Calu3 (cell line): Measurements from ENCODE around the gene STRBP. TPM values are rescaled to one million over a fixed set of nuclear protein-coding genes. Genes with fewer than 3 reads are reported as not detected.

Experiments used
- BruUV-seq: library from RNA; stranded (reverse); fragments of 400-500 nt; replicated peaks from 2 replicates; lab custom pipeline; 2021; lab: Mats Ljungman, UMichigan
- CTCF ChIA-PET: fragments of 300-600 bp; sonication (Branson Sonifier 250); formaldehyde crosslinking; loops from one replicate; lab custom pipeline; 2022; ENCODE audit warnings: antibody characterized with exemption; lab: Charles Lee
- DNase-seq: peaks from one replicate; pipeline ENCODE4 v3.0.0; 2022
- H3K27ac Mint-ChIP-seq: one replicate; pipeline ENCODE4 v1.8.0; 2022; ENCODE audit warnings: mixed read lengths; ENCODE audit not compliant: unreplicated experiment
- H3K27me3 Mint-ChIP-seq: one replicate; pipeline ENCODE4 v1.8.0; 2022; ENCODE audit warnings: mixed read lengths; ENCODE audit not compliant: unreplicated experiment
- H3K36me3 Mint-ChIP-seq: one replicate; pipeline ENCODE4 v1.8.0; 2022; ENCODE audit warnings: mild to moderate bottlenecking, moderate library complexity, mixed read lengths; ENCODE audit not compliant: insufficient read depth, unreplicated experiment
- H3K4me1 Mint-ChIP-seq: one replicate; pipeline ENCODE4 v1.8.0; 2022; ENCODE audit warnings: mild to moderate bottlenecking, low read depth, mixed read lengths; ENCODE audit not compliant: unreplicated experiment
- H3K4me3 Mint-ChIP-seq: one replicate; pipeline ENCODE4 v1.8.0; 2022; ENCODE audit warnings: mild to moderate bottlenecking, low read depth, moderate library complexity, mixed read lengths; ENCODE audit not compliant: unreplicated experiment
- H3K9me3 Mint-ChIP-seq: one replicate; pipeline ENCODE4 v1.8.0; 2022; ENCODE audit warnings: low read depth, mixed read lengths; ENCODE audit not compliant: unreplicated experiment
- intact Hi-C: fragments of 100-400 bp; cut with micrococcal nuclease; formaldehyde crosslinking; loops from one replicate; pipeline ENCODE4 v1.10.0; 2022; ENCODE audit not compliant: unreplicated experiment
- total RNA-seq: library from RNA; stranded (reverse); gene quantifications from 2 replicates; pipeline ENCODE4 v1.2.3, GENCODE V29; 2022
- TF ChIP-seq, protein P1 (sequence below): fragments of 200-600 bp; IDR thresholded peaks from one replicate; pipeline ENCODE4 v1.8.0; 2022; ENCODE audit warnings: antibody characterized with exemption; ENCODE audit not compliant: unreplicated experiment

Gene STRBP
- total RNA-seq, 1 experiment from 2014 or later, result 27.3 TPM

DNA sequence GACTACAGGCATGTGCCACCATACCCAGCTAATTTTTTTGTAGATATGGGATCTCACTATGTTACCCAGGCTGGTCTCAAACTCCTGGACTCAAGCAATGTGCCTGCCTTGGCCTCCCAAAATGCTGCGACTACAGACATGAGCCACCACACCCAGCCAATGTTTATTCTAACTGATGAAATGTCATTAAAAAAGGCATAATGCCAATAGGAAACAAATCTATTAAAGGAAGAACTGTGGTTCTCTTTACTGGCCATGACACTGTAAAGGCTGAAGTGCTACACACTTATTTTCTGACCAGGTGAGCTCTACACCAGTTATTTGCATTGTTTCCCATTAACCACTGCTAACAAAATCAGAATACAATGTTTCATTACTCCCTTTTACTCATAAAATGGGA lies 106.0 kb downstream of the STRBP start:
- no peak for DNase-seq
- TF ChIP-seq, protein P1, sequence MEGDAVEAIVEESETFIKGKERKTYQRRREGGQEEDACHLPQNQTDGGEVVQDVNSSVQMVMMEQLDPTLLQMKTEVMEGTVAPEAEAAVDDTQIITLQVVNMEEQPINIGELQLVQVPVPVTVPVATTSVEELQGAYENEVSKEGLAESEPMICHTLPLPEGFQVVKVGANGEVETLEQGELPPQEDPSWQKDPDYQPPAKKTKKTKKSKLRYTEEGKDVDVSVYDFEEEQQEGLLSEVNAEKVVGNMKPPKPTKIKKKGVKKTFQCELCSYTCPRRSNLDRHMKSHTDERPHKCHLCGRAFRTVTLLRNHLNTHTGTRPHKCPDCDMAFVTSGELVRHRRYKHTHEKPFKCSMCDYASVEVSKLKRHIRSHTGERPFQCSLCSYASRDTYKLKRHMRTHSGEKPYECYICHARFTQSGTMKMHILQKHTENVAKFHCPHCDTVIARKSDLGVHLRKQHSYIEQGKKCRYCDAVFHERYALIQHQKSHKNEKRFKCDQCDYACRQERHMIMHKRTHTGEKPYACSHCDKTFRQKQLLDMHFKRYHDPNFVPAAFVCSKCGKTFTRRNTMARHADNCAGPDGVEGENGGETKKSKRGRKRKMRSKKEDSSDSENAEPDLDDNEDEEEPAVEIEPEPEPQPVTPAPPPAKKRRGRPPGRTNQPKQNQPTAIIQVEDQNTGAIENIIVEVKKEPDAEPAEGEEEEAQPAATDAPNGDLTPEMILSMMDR, result no peak
- H3K36me3 Mint-ChIP-seq, result no peaks in the 10 kb centered on the region
- BruUV-seq, result no TSS peak
- no peak overlapping the region for H3K27ac Mint-ChIP-seq
- intact Hi-C loops, result no loop called here
- CTCF ChIA-PET, result no interaction called here
- H3K4me3 Mint-ChIP-seq, result no peak overlapping the region
- H3K9me3 Mint-ChIP-seq, result no peaks in the 10 kb centered on the region
- no peaks in the 10 kb centered on the region for H3K4me1 Mint-ChIP-seq
- H3K27me3 Mint-ChIP-seq, result no peaks in the 10 kb centered on the region

DNA sequence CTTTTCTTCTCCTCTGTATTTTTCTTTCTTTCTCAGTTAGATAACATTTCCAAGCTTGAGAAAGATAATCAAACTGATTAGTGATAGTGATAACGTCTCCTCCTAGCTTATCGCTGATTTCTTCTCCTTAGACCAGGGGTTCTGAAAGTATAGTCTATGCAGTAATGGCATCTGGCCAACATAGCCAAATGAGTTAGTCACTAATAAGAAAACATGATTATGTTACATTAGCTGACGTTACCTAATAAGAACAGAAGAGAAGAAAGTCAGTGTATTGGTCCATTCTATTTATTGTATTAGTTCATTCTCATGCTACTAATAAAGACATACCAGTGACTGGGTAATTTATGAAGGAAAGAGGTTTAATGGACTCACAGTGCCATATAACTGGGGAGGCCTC lies 111.2 kb downstream of the STRBP start:
- Mint-ChIP-seq H3K4me3 (no peak overlapping the region), H3K27ac (no peak overlapping the region), H3K36me3 (no peaks in the 10 kb centered on the region), H3K27me3 (no peaks in the 10 kb centered on the region), H3K4me1 (no peaks in the 10 kb centered on the region), H3K9me3 (no peaks in the 10 kb centered on the region)
- CTCF ChIA-PET, result no interaction called here
- BruUV-seq, result no TSS peak
- intact Hi-C loops, result no loop called here
- DNase-seq, result no peak
- TF ChIP-seq, protein P1, result no peak

DNA sequence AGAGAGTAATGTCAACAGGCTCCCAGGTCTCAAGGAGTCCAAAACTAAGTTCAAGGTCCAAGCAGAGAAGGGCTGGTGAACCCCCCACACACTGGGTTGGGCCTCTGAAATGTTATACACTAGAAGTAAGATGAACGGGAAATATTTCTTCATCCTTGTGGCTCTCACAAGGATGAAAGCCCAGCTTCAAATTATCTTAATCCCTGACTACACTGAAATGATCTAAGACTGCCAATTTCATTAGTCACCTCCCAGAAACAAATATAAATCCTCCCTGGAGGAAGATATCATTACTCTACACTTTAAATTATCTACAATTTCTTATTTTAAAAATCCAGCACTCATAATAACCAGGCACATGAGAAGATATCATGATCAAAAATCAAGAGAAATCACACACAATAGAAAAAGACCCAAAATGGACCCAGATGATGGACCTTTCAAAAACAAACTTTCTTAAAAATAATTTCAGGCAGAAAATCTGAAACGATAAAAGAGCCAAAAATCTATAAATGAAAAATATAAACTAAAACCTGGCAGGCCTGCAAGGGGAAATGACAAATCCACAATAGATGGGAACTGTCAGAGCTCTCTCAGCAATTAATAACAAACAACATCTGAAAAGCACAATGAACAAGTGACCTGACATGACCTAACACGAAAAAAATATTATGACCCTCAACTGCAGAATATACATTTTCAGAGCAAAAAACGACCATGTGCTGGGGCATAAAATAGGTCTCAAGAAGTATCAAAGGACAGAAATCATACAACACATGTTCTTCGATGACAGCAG lies 117.5 kb downstream of the STRBP start:
- CTCF ChIA-PET, result no interaction called here
- no peak for DNase-seq
- no TSS peak for BruUV-seq

DNA sequence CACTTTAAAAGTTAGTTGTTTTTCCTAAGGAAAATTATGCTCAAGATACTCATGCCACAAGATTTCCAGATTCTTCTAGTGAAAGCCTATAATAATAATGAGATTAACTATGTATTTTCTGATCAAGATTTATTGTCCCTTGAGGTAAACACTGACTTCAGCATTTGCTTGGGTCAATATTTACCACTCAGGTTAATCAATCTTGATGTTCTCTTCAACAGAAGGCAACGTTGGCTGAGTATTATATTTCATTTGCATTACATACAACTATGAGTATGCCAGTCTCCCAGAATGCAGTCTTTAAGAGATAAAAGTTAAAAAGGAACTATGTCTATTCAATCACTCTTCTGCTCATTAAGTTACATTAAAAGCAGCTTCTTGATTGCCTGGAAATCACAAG lies 119.3 kb downstream of the STRBP start:
- intact Hi-C loops, result no loop called here
- no peaks in the 10 kb centered on the region for H3K9me3 Mint-ChIP-seq
- no peaks in the 10 kb centered on the region for H3K27me3 Mint-ChIP-seq
- no peak overlapping the region for H3K4me3 Mint-ChIP-seq
- no peak overlapping the region for H3K27ac Mint-ChIP-seq
- BruUV-seq, result no TSS peak
- CTCF ChIA-PET, result no interaction called here
- TF ChIP-seq, protein P1, result no peak
- DNase-seq, result no peak
- no peaks in the 10 kb centered on the region for H3K36me3 Mint-ChIP-seq
- H3K4me1 Mint-ChIP-seq, result no peaks in the 10 kb centered on the region

More for the DNA sequence above, 117.5 kb downstream of the STRBP start:
- Mint-ChIP-seq H3K27me3 (no peaks in the 10 kb centered on the region), H3K27ac (no peak overlapping the region), H3K4me1 (no peaks in the 10 kb centered on the region), H3K4me3 (no peak overlapping the region), H3K36me3 (no peaks in the 10 kb centered on the region), H3K9me3 (no peaks in the 10 kb centered on the region)
- intact Hi-C loops, result no loop called here
- TF ChIP-seq, protein P1, result no peak
